K562 (cell line): ENCODE results near the gene SLC12A9. TPM values are rescaled to one million over a fixed set of nuclear protein-coding genes. Genes with fewer than 3 reads are reported as not detected.

Experiments
- AFF1 ChIP-seq, 2 experiments: fragments of 450-650 bp; IDR thresholded peaks; 2 replicates each; pipeline ENCODE4 v1.6.1; 2018; ENCODE audit warnings: mild to moderate bottlenecking in 2 of 2, low read depth in 1 of 2; ENCODE audit not compliant: partially characterized antibody in 2 of 2
- ATF1 ChIP-seq, 2 experiments: fragments of 450-650 bp in 1 of 2; IDR thresholded peaks; 2 replicates each; pipeline ENCODE4 v1.6.1; 2016; ENCODE audit warnings: missing compliant biosample characterization in 1 of 2, missing genetic modification characterization in 1 of 2
- CBFA2T2 ChIP-seq: fragments of 450-650 bp; conservative IDR thresholded peaks from 2 replicates; pipeline ENCODE4 v1.6.1; 2017; ENCODE audit warnings: mild to moderate bottlenecking
- CREB3 ChIP-seq: fragments of 450-650 bp; conservative IDR thresholded peaks from 2 replicates; pipeline ENCODE4 v1.6.1; 2016; ENCODE audit warnings: missing genetic modification characterization, low read depth, mild to moderate bottlenecking, missing compliant biosample characterization, moderate library complexity
- CTBP1 ChIP-seq: fragments of 450-650 bp; IDR thresholded peaks from 2 replicates; pipeline ENCODE4 v1.6.1; 2016; ENCODE audit warnings: borderline replicate concordance
- DPF2 ChIP-seq: fragments of 450-650 bp; IDR thresholded peaks from 2 replicates; pipeline ENCODE4 v1.6.1; 2016
- GABPB1 ChIP-seq: sonication (generic); formaldehyde crosslinking; IDR thresholded peaks from 2 replicates; pipeline ENCODE4 v1.8.0; 2022; ENCODE audit warnings: mild to moderate bottlenecking, missing genetic modification reagents
- GATAD2A ChIP-seq: fragments of 450-650 bp; IDR thresholded peaks from 2 replicates; pipeline ENCODE4 v1.6.1; 2017
- HDAC8 ChIP-seq: fragments of 450-650 bp; IDR thresholded peaks from 2 replicates; pipeline ENCODE4 v1.6.1; 2016; ENCODE audit warnings: mild to moderate bottlenecking, missing genetic modification characterization, moderate library complexity, missing compliant biosample characterization
- KAT7 ChIP-seq: sonication (generic); formaldehyde crosslinking; IDR thresholded peaks from 2 replicates; pipeline ENCODE4 v1.8.0; 2022; ENCODE audit warnings: missing genetic modification reagents, mild to moderate bottlenecking, borderline replicate concordance
- MYNN ChIP-seq, 2 experiments: sonication (generic); formaldehyde crosslinking in 1 of 2; IDR thresholded peaks; 2 replicates each; pipeline versions ENCODE4 v1.5.0 to v1.6.1; 2016 to 2020; ENCODE audit warnings: antibody characterized with exemption in 1 of 2, missing genetic modification reagents in 1 of 2
- NONO ChIP-seq, 2 experiments: fragments of 200-400 bp in 1 of 2; fragments of 450-650 bp in 1 of 2; formaldehyde crosslinking in 1 of 2; IDR thresholded peaks; 2 replicates each; pipeline ENCODE4 v1.6.1; 2017; ENCODE audit warnings: low read depth in 2 of 2, mild to moderate bottlenecking in 2 of 2, moderate library complexity in 2 of 2, low read length in 1 of 2
- PHF21A ChIP-seq: fragments of 450-650 bp; IDR thresholded peaks from 2 replicates; pipeline ENCODE4 v1.6.1; 2017; ENCODE audit warnings: low read depth, borderline replicate concordance
- RNF2 ChIP-seq: sonication (generic); IDR thresholded peaks from 2 replicates; pipeline ENCODE4 v1.6.1; 2016
- SPI1 ChIP-seq: IDR thresholded peaks from 2 replicates; pipeline ENCODE4 v1.6.1; 2011; ENCODE audit warnings: low read depth, low read length, control low read depth, borderline replicate concordance
- ZBTB2 ChIP-seq: fragments of 450-650 bp; IDR thresholded peaks from 2 replicates; pipeline ENCODE4 v1.6.1; 2016; ENCODE audit warnings: antibody characterized with exemption
- ZKSCAN1 ChIP-seq: fragments of 150-350 bp; IDR thresholded peaks from 2 replicates; pipeline ENCODE4 v1.6.1; 2016; ENCODE audit warnings: low read depth, low read length
- ZNF197 ChIP-seq: fragments of 200-800 bp; sonication (Bioruptor generic); IDR thresholded peaks from 2 replicates; pipeline ENCODE4 v1.6.1; 2016; ENCODE audit warnings: low read depth, missing genetic modification characterization, missing compliant biosample characterization
- ZNF511 ChIP-seq: sonication (generic); formaldehyde crosslinking; IDR thresholded peaks from 2 replicates; pipeline ENCODE4 v1.8.0; 2022; ENCODE audit warnings: mild to moderate bottlenecking, missing genetic modification reagents
- ZNF655 ChIP-seq: fragments of 250-450 bp; sonication (Bioruptor Pico); IDR thresholded peaks from 2 replicates; pipeline ENCODE4 v1.5.0; 2021
- ZNF696 ChIP-seq: fragments of 250-450 bp; sonication (Bioruptor Pico); conservative IDR thresholded peaks from 2 replicates; pipeline ENCODE4 v1.4.0; 2020; ENCODE audit warnings: mild to moderate bottlenecking, moderate library complexity
- polyA plus RNA-seq, 8 experiments: library from polyadenylated mRNA; depleted of rRNA in 4 of 8; stranded (reverse) in 5 of 8; unstranded in 3 of 8; fragments of >200 nt; fragmentation: Nextera tagmentation in 2 of 8; fragmentation: Illumina TruSeq in 1 of 8; extraction: Ambion mirVana in 2 of 8; extraction: Trizol in 1 of 8; gene quantifications; 2 replicates each; pipeline versions ENCODE4 v1.2.1 to v1.2.3, GENCODE V29; 2011 to 2014; ENCODE audit warnings: inconsistent platforms in 1 of 8, missing spikeins in 1 of 8
- total RNA-seq, 7 experiments: library from RNA; depleted of rRNA in 6 of 7; stranded (reverse); fragments of >200 nt in 6 of 7; fragmentation: Illumina TruSeq in 2 of 7; extraction: Trizol in 2 of 7; gene quantifications; 2 replicates each; pipeline versions ENCODE4 v1.2.1 to v1.2.3, GENCODE V29; 2011 to 2021; ENCODE audit warnings: low replicate concordance in 1 of 7

The SLC12A9 gene
- total and polyA plus RNA-seq, 9 of the 15 experiments (the other 6 are each of a cell fraction or from before 2014, with no cell fraction given): 0.06 to 20.2 (median 10.7) TPM

- peak; percentile 16; the same call in 1 of the 2 replicates for TF ChIP-seq CTBP1
- TF ChIP-seq CBFA2T2: peak; percentile 82
- TF ChIP-seq AFF1 (IDR thresholded peaks at IDR 0.05; ENCODE audit: low read depth in 1 of 2, partially characterized antibody in 2 of 2): no peak
- TF ChIP-seq ZKSCAN1: no peak
- TF ChIP-seq GATAD2A: no peak
- TF ChIP-seq ZNF511 (CRISPR knock-in tag): no peak
- no peak for TF ChIP-seq NONO (IDR thresholded peaks at IDR 0.05; ENCODE audit: low read depth in 2 of 2, low read length in 1 of 2)
- TF ChIP-seq SPI1: no peak
- no peak for TF ChIP-seq CREB3 (tag)
- TF ChIP-seq ZNF655: no peak
- TF ChIP-seq ZBTB2: no peak
- no peak for TF ChIP-seq PHF21A
- TF ChIP-seq DPF2: peak; percentile 83
- no peak for TF ChIP-seq ZNF197 (CRISPR knock-in tag)
- no peak for TF ChIP-seq HDAC8 (tag)
- TF ChIP-seq KAT7 (CRISPR knock-in tag): no peak
- TF ChIP-seq ATF1 (CRISPR knock-in tag; IDR thresholded peaks at IDR 0.05): no peak
- TF ChIP-seq ATF1 (tag; IDR thresholded peaks at IDR 0.05): peak; percentile 51
- TF ChIP-seq ZNF696 (CRISPR knock-in tag): no peak
- no peak for TF ChIP-seq RNF2
- no peak for TF ChIP-seq MYNN (IDR thresholded peaks at IDR 0.05)
- no peak for TF ChIP-seq MYNN (CRISPR knock-in tag; IDR thresholded peaks at IDR 0.05)
- TF ChIP-seq GABPB1 (CRISPR knock-in tag): no peak
Measured at GRCh38 chr7:100897772-100898454, 45.4 kb downstream of the SLC12A9 start (continued).
